PC-3 (cell line): Measurements from ENCODE around the gene CYB561D1. TPM values are rescaled to one million over a fixed set of nuclear protein-coding genes. Genes with fewer than 3 reads are reported as not detected.
"Not testable (repeated sequence)": the region's sequence is repeated elsewhere in the genome, so short reads cannot be mapped to it uniquely, and the experiment has no call there.

Experiments used
- ATAC-seq: fragments of 200-7000 bp; cut with Tn5 transposase; 2 replicates; pipeline ENCODE4 v1.9.1; 2020; ENCODE audit warnings: mild to moderate bottlenecking, moderate library complexity
- Bru-seq: library from RNA; stranded (reverse); fragments of 400-500 nt; gene quantifications from one replicate; lab custom pipeline; 2021; lab: Mats Ljungman, UMichigan
- BruChase-seq, 2 experiments: library from RNA; stranded (reverse); fragments of 400-500 nt; gene quantifications; one replicate each; lab custom pipeline; 2021; lab: Mats Ljungman, UMichigan
- BruUV-seq: library from RNA; stranded (reverse); fragments of 400-500 nt; replicated peaks from 2 replicates; lab custom pipeline; 2021; lab: Mats Ljungman, UMichigan
- CTCF ChIA-PET: fragments of 300-600 bp; sonication (Branson Sonifier 250); formaldehyde crosslinking; loops from one replicate; lab custom pipeline; 2022; ENCODE audit warnings: antibody characterized with exemption; lab: Charles Lee
- POLR2A ChIA-PET: fragments of 300-600 bp; sonication (Branson Sonifier 250); formaldehyde crosslinking; loops from one replicate; lab custom pipeline; 2022; ENCODE audit warnings: antibody characterized with exemption; ENCODE audit not compliant: unreplicated experiment; lab: Charles Lee
- DNase-seq: peaks from one replicate; pipeline ENCODE4 v3.0.0-alpha.2; 2015
- H2AFZ ChIP-seq: fragments of 300-600 bp; sonication (generic); 2 replicates; pipeline ENCODE4 v1.6.0; 2016; ENCODE audit warnings: antibody characterized with exemption, low read length
- H3F3A ChIP-seq: fragments of 300-600 bp; sonication (generic); one replicate; pipeline ENCODE4 v1.6.0; 2017; ENCODE audit warnings: antibody characterized with exemption, low read length, control low read depth, mild to moderate bottlenecking; ENCODE audit not compliant: unreplicated experiment
- H3K27ac ChIP-seq: fragments of 300-600 bp; sonication (generic); 2 replicates; pipeline ENCODE4 v1.5.1; 2016; ENCODE audit warnings: mild to moderate bottlenecking, low read length
- H3K27me3 ChIP-seq: fragments of 300-600 bp; sonication (generic); 2 replicates; pipeline ENCODE4 v1.6.1; 2016; ENCODE audit warnings: low read length, mixed read lengths
- H3K36me3 ChIP-seq: fragments of 300-600 bp; sonication (generic); 2 replicates; pipeline ENCODE4 v1.6.1; 2016; ENCODE audit warnings: low read depth, mixed run types, low read length, mixed read lengths
- H3K4me1 ChIP-seq: fragments of 300-600 bp; sonication (generic); 2 replicates; pipeline ENCODE4 v1.5.1; 2016; ENCODE audit warnings: low read length; ENCODE audit not compliant: insufficient read depth
- H3K4me2 ChIP-seq: fragments of 300-600 bp; sonication (generic); 2 replicates; pipeline ENCODE4 v1.6.0; 2016; ENCODE audit warnings: low read length
- H3K4me3 ChIP-seq: fragments of 300-600 bp; sonication (generic); 2 replicates; pipeline ENCODE4 v1.5.1; 2016; ENCODE audit warnings: mild to moderate bottlenecking, low read length, mixed read lengths
- H3K79me2 ChIP-seq: fragments of 300-600 bp; sonication (generic); 2 replicates; pipeline ENCODE4 v1.6.1; 2017; ENCODE audit warnings: low read length, mixed read lengths
- H3K9ac ChIP-seq: fragments of 300-600 bp; sonication (generic); 2 replicates; pipeline ENCODE4 v1.6.0; 2016; ENCODE audit warnings: mild to moderate bottlenecking, low read length
- H3K9me2 ChIP-seq: fragments of 300-600 bp; sonication (generic); replicated peaks from 2 replicates; pipeline ENCODE4 v1.6.1; 2016; ENCODE audit warnings: mixed run types, low read length, mixed read lengths
- H3K9me3 ChIP-seq: fragments of 300-600 bp; sonication (generic); 2 replicates; pipeline ENCODE4 v1.6.1; 2016; ENCODE audit warnings: low read length, mixed read lengths
- H4K20me1 ChIP-seq: fragments of 300-600 bp; sonication (generic); 2 replicates; pipeline ENCODE4 v1.6.1; 2016; ENCODE audit warnings: low read length, mixed read lengths
- EZH2 ChIP-seq: fragments of 300-600 bp; sonication (generic); IDR thresholded peaks from one replicate; pipeline ENCODE4 v1.6.1; 2017; ENCODE audit warnings: antibody characterized with exemption, mild to moderate bottlenecking, low read length; ENCODE audit not compliant: unreplicated experiment
- EZH2phosphoT487 ChIP-seq: fragments of 300-600 bp; sonication (generic); IDR thresholded peaks from 2 replicates; pipeline ENCODE4 v1.6.1; 2018; ENCODE audit warnings: mild to moderate bottlenecking, antibody characterized with exemption, low read length, borderline replicate concordance
- intact Hi-C: fragments of 100-400 bp; cut with micrococcal nuclease; formaldehyde crosslinking; loops from 2 replicates; pipeline ENCODE4 v1.9.0; 2023
- long read RNA-seq: library from polyadenylated mRNA; unstranded; transcript quantifications from one replicate; pipeline ENCODE4 v2.0.0, GENCODE V29; 2021; ENCODE audit not compliant: unreplicated experiment
- total RNA-seq: library from RNA; depleted of rRNA; stranded (reverse); fragments of >200 nt; gene quantifications from 2 replicates; pipeline ENCODE4 v1.2.3, GENCODE V29; 2014; rRNA removed
- TF ChIP-seq, protein P1 (sequence below): fragments of 300-600 bp; sonication (generic); conservative IDR thresholded peaks from 2 replicates; pipeline ENCODE4 v1.5.1; 2017; ENCODE audit warnings: antibody characterized with exemption, low read depth, mild to moderate bottlenecking, low read length

CYB561D1 gene
- 2.7 and 4.2 TPM in 2 replicates for total RNA-seq
- Bru-seq, nascent RNA: percentile 62 among the genes with signal in this experiment
- BruChase-seq, experiment 1, labeled RNA remaining after a 6-hour chase: percentile 67 among the genes with signal in this experiment
- BruChase-seq, experiment 2, labeled RNA remaining after a 2-hour chase: percentile 78 among the genes with signal in this experiment
- long read RNA-seq, partial matches to known transcripts: 1 of 5 reads
- long read RNA-seq, other reads (novel, unspliced or antisense): 2 of 5 reads

DNA sequence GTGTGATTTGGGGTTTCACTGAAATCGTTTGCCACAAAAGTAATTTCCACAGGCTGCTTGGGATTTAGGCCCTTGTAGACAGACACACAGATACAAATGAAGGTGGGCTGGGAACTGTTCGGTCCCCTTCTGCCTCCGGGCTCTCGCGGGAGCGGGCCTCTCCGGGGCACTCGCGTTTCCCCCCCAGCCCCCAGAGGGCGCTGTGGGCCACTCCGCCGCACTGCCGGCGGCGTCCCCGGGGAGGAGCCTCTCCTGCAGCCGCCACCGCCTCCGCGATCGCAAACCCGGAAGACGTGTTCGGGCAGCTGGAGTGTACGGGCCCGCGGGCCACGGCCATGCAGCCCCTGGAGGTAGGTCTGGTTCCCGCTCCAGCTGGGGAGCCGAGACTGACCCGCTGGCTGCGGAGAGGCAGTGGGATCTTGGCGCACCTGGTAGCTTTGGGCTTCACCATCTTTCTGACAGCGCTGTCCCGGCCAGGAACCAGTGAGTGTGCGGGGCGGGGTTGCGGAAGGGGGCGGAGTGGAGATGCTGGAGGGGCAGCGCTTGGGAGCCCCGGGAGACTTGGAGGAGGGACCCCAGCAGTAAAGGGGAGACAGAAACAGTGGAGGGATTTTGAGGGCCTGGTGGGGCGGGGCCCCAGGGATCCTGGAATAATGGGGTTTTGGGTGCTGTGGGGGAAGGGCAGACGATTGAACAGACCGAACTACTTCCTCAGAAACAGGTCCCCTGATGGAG, at the start of gene CYB561D1:
CYB561D1 (plus strand) TSS at position 290 of the 735 bp plus-strand sequence; CDS start at position 336, 46 bp downstream.
- no peaks in the 10 kb centered on the region for H3K9me2 ChIP-seq
- H3F3A ChIP-seq: no peaks in the 10 kb centered on the region
- H3K9ac ChIP-seq: peak within 1 kb of the TSS; percentile 59
- H3K4me1 ChIP-seq: peaks cover 12% of the 10 kb centered on the region; the same call in 1 of the 2 replicates
- H3K27ac ChIP-seq: no peak within 1 kb of the TSS
- peaks cover 18% of the 10 kb centered on the region for H3K79me2 ChIP-seq
- DNase-seq (peak; percentile 88), ATAC-seq (peak; percentile 91)
- peak within 1 kb of the TSS; percentile 80 for H3K4me3 ChIP-seq
- no peaks in the 10 kb centered on the region for H3K27me3 ChIP-seq
- H3K36me3 ChIP-seq: no peaks in the 10 kb centered on the region; the same call in 1 of the 2 replicates
- H2AFZ ChIP-seq: peak within 1 kb of the TSS; percentile 73
- H3K9me3 ChIP-seq: no peaks in the 10 kb centered on the region
- H3K4me2 ChIP-seq: peak within 1 kb of the TSS; percentile 84
- TF ChIP-seq EZH2 (no peak), EZH2phosphoT487 (no peak)
- TF ChIP-seq, protein P1, sequence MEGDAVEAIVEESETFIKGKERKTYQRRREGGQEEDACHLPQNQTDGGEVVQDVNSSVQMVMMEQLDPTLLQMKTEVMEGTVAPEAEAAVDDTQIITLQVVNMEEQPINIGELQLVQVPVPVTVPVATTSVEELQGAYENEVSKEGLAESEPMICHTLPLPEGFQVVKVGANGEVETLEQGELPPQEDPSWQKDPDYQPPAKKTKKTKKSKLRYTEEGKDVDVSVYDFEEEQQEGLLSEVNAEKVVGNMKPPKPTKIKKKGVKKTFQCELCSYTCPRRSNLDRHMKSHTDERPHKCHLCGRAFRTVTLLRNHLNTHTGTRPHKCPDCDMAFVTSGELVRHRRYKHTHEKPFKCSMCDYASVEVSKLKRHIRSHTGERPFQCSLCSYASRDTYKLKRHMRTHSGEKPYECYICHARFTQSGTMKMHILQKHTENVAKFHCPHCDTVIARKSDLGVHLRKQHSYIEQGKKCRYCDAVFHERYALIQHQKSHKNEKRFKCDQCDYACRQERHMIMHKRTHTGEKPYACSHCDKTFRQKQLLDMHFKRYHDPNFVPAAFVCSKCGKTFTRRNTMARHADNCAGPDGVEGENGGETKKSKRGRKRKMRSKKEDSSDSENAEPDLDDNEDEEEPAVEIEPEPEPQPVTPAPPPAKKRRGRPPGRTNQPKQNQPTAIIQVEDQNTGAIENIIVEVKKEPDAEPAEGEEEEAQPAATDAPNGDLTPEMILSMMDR: peak; percentile 92
- no peaks in the 10 kb centered on the region for H4K20me1 ChIP-seq
- BruUV-seq: no TSS peak
- POLR2A ChIA-PET: interaction anchor here (0.6 kb wide), 1 partner anchor 950 kb away, joined by 3 read pairs; no protein-coding TSS in a partner anchor
- intact Hi-C loops: no loop called here
- CTCF ChIA-PET: interaction anchor here (0.5 to 1.6 kb wide), 4 partner anchors 20 to 848 kb away, joined by 3 to 10 read pairs (median 4); no protein-coding TSS in a partner anchor

GRCh38 chr1:109444346-109444745, 49.5 kb upstream of the CYB561D1 start:
- Histone ChIP-seq H3K4me1 (0 out of 2 replicates have a peak, but pooled peaks cover 5% of the 10 kb centered on the region), H3K9ac (no peak overlapping the region), H3K27ac (no peak overlapping the region), H3F3A (no peaks in the 10 kb centered on the region), H4K20me1 (no peaks in the 10 kb centered on the region), H3K9me3 (no peaks in the 10 kb centered on the region), H3K4me2 (no peak overlapping the region), H2AFZ (no peak overlapping the region), H3K36me3 (no peaks in the 10 kb centered on the region), H3K9me2 (no peaks in the 10 kb centered on the region), H3K27me3 (peaks cover 17% of the 10 kb centered on the region), H3K79me2 (no peaks in the 10 kb centered on the region), H3K4me3 (no peak overlapping the region)
- DNase-seq: no peak
- ATAC-seq: no peak
- BruUV-seq: no TSS peak
- TF ChIP-seq, protein P1: no peak
- intact Hi-C loops: no loop called here
- CTCF ChIA-PET: no interaction called here
- POLR2A ChIA-PET: no interaction called here

- H2AFZ ChIP-seq, BruUV-seq, H4K20me1 ChIP-seq, H3F3A ChIP-seq, H3K79me2 ChIP-seq, H3K27ac ChIP-seq, H3K4me2 ChIP-seq, H3K9me2 ChIP-seq, H3K36me3 ChIP-seq, H3K9ac ChIP-seq, H3K4me1 ChIP-seq, intact Hi-C loops, H3K9me3 ChIP-seq, CTCF ChIA-PET, H3K4me3 ChIP-seq, ATAC-seq, POLR2A ChIA-PET, DNase-seq: not testable (repeated sequence)
- H3K27me3 ChIP-seq: peaks cover 17% of the 10 kb centered on the region
Measured at GRCh38 chr1:109445949-109446695, 47.8 kb upstream of the CYB561D1 start.
